Measurements from ENCODE around the gene TXNL4A.

- TF ChIP-seq CTCF (IDR thresholded peaks at IDR 0.05; ENCODE audit: insufficient read depth, low read length) = no peak
- no peak for TF ChIP-seq REST (IDR thresholded peaks at IDR 0.05; ENCODE audit: insufficient replicate concordance, low read depth)
- TF ChIP-seq POLR2AphosphoS5 (IDR thresholded peaks at IDR 0.05; ENCODE audit: low read depth) = no peak
Measured at GRCh38 chr18:79938196-79938595, 50.2 kb downstream of the TXNL4A start.

Data from HL-60 (cell line).